GM12864 (cell line): Measurements from ENCODE around the gene NES.

Experiments used
- DNase-seq: peaks from one replicate; pipeline ENCODE4 v3.0.0-alpha.2; 2011; ENCODE audit warnings: low read depth
- H3K4me3 ChIP-seq: 2 replicates; pipeline ENCODE4 v1.5.1; 2011; ENCODE audit warnings: mild to moderate bottlenecking, low read depth, low read length, control low read depth
- TF ChIP-seq, protein P1 (sequence below): IDR thresholded peaks from 2 replicates; pipeline ENCODE4 v1.5.1; 2011; ENCODE audit warnings: low read depth, mild to moderate bottlenecking, moderate library complexity, low read length, control low read depth, inconsistent platforms; ENCODE audit errors: missing control alignments

The NES gene

DNA sequence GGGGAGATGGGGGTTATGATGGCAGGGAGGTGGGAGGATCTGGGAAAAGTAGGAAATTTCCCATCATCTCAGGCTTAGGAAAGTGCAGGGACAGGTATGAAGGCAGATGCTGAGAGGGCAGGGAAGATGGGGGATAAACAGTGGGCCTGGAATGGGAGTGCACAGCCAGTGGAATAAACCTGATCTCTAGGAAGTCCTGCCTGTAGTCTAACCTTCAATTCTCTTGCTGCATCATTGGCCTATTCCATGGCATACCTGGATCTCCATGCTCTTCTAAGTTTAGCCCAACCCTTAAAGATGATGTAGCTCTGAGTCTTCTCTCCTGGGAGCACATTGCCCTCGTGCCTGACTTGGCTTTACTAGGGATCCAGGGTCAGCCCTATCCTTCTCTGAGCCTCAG, 32.6 kb downstream of the NES start:
- no peak overlapping the region for H3K4me3 ChIP-seq
- TF ChIP-seq, protein P1, sequence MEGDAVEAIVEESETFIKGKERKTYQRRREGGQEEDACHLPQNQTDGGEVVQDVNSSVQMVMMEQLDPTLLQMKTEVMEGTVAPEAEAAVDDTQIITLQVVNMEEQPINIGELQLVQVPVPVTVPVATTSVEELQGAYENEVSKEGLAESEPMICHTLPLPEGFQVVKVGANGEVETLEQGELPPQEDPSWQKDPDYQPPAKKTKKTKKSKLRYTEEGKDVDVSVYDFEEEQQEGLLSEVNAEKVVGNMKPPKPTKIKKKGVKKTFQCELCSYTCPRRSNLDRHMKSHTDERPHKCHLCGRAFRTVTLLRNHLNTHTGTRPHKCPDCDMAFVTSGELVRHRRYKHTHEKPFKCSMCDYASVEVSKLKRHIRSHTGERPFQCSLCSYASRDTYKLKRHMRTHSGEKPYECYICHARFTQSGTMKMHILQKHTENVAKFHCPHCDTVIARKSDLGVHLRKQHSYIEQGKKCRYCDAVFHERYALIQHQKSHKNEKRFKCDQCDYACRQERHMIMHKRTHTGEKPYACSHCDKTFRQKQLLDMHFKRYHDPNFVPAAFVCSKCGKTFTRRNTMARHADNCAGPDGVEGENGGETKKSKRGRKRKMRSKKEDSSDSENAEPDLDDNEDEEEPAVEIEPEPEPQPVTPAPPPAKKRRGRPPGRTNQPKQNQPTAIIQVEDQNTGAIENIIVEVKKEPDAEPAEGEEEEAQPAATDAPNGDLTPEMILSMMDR, result no peak
- no peak for DNase-seq

DNA sequence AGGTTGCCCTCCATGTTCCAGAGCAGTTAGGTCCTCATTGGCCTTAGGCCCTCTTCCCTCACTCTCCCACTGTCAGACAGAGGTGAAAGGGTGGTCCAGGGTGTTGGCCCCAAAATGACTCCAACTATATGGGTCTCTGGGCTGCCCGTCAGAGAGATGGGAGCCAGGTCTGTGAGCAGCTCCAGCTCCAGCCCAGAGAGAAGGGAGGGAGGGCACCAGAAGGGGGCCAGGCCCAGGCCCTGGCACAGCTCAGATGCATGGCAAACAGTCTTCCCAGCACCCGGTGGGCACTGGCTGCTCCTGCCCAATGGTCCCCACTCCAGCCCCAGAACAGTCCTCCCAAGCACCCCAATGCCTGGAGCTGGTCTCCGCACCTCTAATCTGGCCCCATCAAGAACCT, 33.1 kb downstream of the NES start:
- TF ChIP-seq, protein P1, result no peak
- no peak for DNase-seq
- no peak overlapping the region for H3K4me3 ChIP-seq

DNA sequence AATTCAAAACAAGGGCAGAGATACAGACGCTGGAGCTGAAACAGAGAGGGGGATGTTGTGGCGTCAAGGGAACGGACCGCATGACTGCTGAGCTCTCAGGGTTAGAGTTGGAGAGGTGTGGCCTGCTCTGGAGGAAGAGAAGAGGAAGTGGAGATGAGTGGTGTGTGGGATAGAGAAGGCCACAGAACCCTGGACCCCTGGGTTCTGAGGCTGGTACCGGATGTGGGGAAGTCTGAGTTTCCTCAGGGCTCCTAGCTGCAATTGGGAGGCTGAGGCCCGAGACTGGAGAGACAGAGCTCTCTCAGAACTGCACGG, 33.5 kb downstream of the NES start:
- no peak for DNase-seq
- TF ChIP-seq, protein P1, result no peak
- no peak overlapping the region for H3K4me3 ChIP-seq

DNA sequence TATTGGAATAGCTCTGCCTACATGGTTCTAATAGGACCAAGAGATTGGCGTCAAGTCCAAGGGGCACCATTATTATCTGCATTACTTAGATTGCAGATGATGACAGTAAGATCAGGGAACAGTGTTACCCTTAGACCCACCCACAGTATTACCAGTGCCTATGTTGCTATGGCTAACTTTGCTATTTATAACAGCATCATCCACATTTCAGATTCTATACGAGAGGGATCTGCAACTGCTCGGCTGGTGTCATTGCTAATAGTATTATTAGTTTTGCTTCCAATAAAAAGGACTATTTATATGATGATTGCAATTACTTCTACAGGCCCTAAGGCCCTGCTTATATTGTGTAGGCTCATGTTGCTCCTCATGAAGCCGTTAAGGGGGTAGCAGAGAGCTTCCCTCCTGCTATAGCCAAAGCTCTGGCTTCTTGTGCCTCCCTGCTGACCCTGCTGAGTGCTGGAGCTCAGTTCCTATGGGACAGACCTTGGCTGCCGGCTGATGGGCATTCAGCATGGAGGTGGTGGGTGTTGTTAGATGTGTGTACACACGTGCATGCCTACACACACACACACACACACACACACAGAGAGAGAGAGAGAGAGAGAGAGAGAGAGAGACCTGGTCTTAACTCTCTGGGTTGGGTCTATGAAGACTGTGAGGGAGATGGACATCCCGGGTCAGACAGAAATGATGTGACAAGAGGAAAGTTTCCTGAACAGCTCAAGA, 34.0 kb downstream of the NES start:
- no peak for DNase-seq
- no peak overlapping the region for H3K4me3 ChIP-seq
- TF ChIP-seq, protein P1, result no peak

DNA sequence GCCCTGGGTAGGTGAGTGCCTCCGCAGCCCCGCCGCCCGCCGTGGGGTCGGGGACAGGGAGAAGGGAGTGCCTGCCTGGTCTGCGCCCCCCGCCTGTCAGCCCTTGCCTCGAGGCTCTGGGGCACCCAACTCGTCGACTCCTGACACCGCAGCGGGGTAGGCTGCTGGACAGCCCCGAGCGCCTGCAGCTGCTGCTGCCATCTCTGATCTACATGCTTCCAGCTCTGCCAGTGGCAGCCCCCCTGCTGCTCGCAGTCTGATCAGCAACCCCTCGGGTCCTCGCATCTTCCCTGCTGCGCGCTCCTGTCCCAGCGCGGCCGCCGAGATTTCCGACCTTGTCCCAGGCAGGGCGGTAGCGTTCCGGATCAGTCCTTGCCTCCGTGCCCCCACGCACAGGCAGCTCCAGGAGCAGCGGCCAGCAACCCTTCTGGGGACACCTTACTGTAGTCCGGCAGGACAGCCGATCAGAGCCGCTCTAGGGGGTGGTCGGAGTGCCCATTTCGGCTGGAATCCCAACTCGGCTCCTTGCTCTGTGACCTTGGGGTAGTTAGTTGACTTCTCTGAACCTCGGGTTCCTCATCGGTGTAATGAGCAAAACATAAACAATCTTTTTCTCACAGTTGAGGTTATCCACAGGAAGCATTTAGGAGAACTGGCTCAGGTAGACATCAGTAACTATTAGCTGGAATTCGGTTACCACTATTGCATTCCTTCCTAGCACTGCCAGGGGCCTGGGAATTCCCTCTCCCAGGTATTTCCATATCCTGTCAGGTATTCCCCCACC, 34.8 kb downstream of the NES start:
- TF ChIP-seq, protein P1, result no peak
- H3K4me3 ChIP-seq, result no peak overlapping the region

DNA sequence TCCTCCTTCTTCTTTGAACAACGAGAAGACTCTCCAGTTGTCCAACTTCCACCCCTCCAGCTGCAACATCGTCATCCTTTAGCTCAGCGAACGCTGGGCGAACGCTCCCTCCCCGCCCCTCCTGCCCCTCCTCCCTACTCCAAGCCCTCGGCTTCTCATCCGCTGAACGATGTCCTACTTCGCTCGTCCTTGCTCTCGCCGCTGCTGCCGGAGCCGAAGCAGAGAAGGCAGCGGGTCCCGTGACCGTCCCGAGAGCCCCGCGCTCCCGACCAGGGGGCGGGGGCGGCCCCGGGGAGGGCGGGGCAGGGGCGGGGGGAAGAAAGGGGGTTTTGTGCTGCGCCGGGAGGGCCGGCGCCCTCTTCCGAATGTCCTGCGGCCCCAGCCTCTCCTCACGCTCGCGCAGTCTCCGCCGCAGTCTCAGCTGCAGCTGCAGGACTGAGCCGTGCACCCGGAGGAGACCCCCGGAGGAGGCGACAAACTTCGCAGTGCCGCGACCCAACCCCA, 35.4 kb downstream of the NES start, which contains the start of gene BCAN:
BCAN (plus strand) TSS at position 357 of the 504 bp plus-strand sequence. CDS start 3,938 bp downstream, outside the sequence.
- no peak for DNase-seq
- TF ChIP-seq, protein P1, result no peak
- no peak within 1 kb of the TSS for H3K4me3 ChIP-seq

More for the DNA sequence above, 34.8 kb downstream of the NES start:
- DNase-seq, result no peak
